MM.1S (cell line): ENCODE data around the gene SPOCK2.

Source experiments
- DNase-seq: peaks from one replicate; pipeline ENCODE4 v3.0.0-alpha.2; 2015
- H2AFZ ChIP-seq: fragments of 300-600 bp; sonication (generic); 2 replicates; pipeline ENCODE4 v1.6.0; 2016; ENCODE audit warnings: antibody characterized with exemption, low read length
- H3F3A ChIP-seq: fragments of 300-600 bp; sonication (generic); 2 replicates; pipeline ENCODE4 v1.6.1; 2016; ENCODE audit warnings: mild to moderate bottlenecking, antibody characterized with exemption, low read length, moderate library complexity, mixed read lengths; ENCODE audit not compliant: insufficient read depth
- H3K27ac ChIP-seq: fragments of 300-600 bp; sonication (generic); 2 replicates; pipeline ENCODE4 v1.5.1; 2016; ENCODE audit warnings: mild to moderate bottlenecking, low read length
- H3K27me3 ChIP-seq: fragments of 300-600 bp; sonication (generic); replicated peaks from 2 replicates; pipeline ENCODE4 v1.6.0; 2016; ENCODE audit warnings: low read length; ENCODE audit not compliant: insufficient read depth
- H3K36me3 ChIP-seq: fragments of 300-600 bp; sonication (generic); replicated peaks from 2 replicates; pipeline ENCODE4 v1.6.1; 2016; ENCODE audit warnings: mild to moderate bottlenecking, low read length, mixed read lengths; ENCODE audit not compliant: insufficient read depth
- H3K4me1 ChIP-seq: fragments of 300-600 bp; sonication (generic); 2 replicates; pipeline ENCODE4 v1.6.1; 2016; ENCODE audit warnings: low read length, mixed read lengths
- H3K4me2 ChIP-seq: fragments of 300-600 bp; sonication (generic); 2 replicates; pipeline ENCODE4 v1.6.0; 2016; ENCODE audit warnings: low read depth, low read length
- H3K4me3 ChIP-seq: fragments of 300-600 bp; sonication (generic); 2 replicates; pipeline ENCODE4 v1.5.1; 2016; ENCODE audit warnings: low read length, mixed read lengths
- H3K79me2 ChIP-seq: fragments of 300-600 bp; sonication (generic); 2 replicates; pipeline ENCODE4 v1.6.1; 2016; ENCODE audit warnings: mixed run types, low read length, mixed read lengths
- H3K9ac ChIP-seq: fragments of 300-600 bp; sonication (generic); 2 replicates; pipeline ENCODE4 v1.6.1; 2016; ENCODE audit warnings: low read length, mixed read lengths
- H3K9me2 ChIP-seq: fragments of 300-600 bp; sonication (generic); replicated peaks from 2 replicates; pipeline ENCODE4 v1.6.1; 2016; ENCODE audit warnings: mild to moderate bottlenecking, low read length, mixed read lengths; ENCODE audit not compliant: insufficient read depth
- H3K9me3 ChIP-seq: fragments of 300-600 bp; sonication (generic); replicated peaks from 2 replicates; pipeline ENCODE4 v1.6.1; 2016; ENCODE audit warnings: mild to moderate bottlenecking, low read length, mixed read lengths; ENCODE audit not compliant: insufficient read depth
- H4K20me1 ChIP-seq: fragments of 300-600 bp; sonication (generic); 2 replicates; pipeline ENCODE4 v1.6.1; 2016; ENCODE audit warnings: mild to moderate bottlenecking, low read length, moderate library complexity, mixed read lengths; ENCODE audit not compliant: insufficient read depth
- EZH2 ChIP-seq: fragments of 300-600 bp; sonication (generic); optimal IDR thresholded peaks from 2 replicates; pipeline ENCODE3; 2017; ENCODE audit warnings: low read depth, mild to moderate bottlenecking, antibody characterized with exemption, low read length, mixed read lengths
- EZH2phosphoT487 ChIP-seq: fragments of 300-600 bp; sonication (generic); IDR thresholded peaks from 2 replicates; pipeline ENCODE4 v1.6.1; 2018; ENCODE audit warnings: antibody characterized with exemption, low read length
- TF ChIP-seq, protein P1 (sequence below): fragments of 300-600 bp; sonication (generic); IDR thresholded peaks from 2 replicates; pipeline ENCODE4 v1.5.1; 2016; ENCODE audit warnings: antibody characterized with exemption, low read length, mixed read lengths

SPOCK2 gene

DNA sequence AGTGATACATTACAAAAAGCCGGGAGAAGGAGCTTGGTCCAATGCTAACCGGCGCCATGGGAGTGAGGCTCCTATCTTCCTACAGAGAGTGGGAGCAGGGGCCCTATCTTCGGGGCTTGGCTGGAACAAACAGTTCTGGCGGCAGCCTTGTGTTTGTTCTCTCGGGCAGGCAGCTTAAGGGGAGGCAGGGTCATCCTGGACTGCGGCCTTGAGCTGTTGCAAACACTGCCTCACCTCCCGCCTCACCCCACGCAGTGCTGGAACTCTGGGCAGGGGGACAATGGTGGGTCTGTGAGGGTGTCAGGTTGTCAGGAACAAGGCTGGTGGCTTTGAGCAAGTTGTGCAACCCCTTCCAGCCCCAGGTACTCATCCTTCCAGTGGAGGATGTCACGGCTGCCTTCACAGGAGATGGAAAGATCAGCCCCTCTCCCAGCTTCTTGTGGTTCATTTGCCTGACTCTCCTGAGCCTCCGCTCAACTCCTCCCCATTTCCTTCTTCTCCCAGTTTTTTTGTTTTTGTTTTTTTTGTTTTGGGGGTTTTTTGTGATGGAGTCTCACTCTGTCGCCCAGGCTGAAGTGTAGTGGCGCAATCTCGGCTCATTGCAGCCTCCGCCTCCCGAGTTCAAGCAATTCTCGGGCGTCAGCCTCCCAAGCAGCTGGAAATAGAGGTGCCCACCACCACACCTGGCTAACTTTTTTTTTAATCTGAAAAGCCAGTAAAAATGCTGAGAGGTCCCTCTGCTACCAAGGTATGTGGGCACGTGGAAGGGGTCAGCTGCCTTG, 57.4 kb downstream of the SPOCK2 start:
- H3K27ac ChIP-seq = no peak overlapping the region
- TF ChIP-seq EZH2phosphoT487 (no peak), EZH2 (no peak)
- TF ChIP-seq, protein P1, sequence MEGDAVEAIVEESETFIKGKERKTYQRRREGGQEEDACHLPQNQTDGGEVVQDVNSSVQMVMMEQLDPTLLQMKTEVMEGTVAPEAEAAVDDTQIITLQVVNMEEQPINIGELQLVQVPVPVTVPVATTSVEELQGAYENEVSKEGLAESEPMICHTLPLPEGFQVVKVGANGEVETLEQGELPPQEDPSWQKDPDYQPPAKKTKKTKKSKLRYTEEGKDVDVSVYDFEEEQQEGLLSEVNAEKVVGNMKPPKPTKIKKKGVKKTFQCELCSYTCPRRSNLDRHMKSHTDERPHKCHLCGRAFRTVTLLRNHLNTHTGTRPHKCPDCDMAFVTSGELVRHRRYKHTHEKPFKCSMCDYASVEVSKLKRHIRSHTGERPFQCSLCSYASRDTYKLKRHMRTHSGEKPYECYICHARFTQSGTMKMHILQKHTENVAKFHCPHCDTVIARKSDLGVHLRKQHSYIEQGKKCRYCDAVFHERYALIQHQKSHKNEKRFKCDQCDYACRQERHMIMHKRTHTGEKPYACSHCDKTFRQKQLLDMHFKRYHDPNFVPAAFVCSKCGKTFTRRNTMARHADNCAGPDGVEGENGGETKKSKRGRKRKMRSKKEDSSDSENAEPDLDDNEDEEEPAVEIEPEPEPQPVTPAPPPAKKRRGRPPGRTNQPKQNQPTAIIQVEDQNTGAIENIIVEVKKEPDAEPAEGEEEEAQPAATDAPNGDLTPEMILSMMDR = no peak
- H3K9ac ChIP-seq = no peak overlapping the region
- H3K4me3 ChIP-seq = no peak overlapping the region
- no peaks in the 10 kb centered on the region for H3K4me1 ChIP-seq
- no peaks in the 10 kb centered on the region for H3F3A ChIP-seq
- H3K9me2 ChIP-seq = no peaks in the 10 kb centered on the region
- no peak for DNase-seq
- H3K27me3 ChIP-seq = no peaks in the 10 kb centered on the region
- no peak overlapping the region for H2AFZ ChIP-seq
- no peaks in the 10 kb centered on the region for H3K79me2 ChIP-seq
- H4K20me1 ChIP-seq = no peaks in the 10 kb centered on the region
- H3K36me3 ChIP-seq = no peaks in the 10 kb centered on the region
- H3K4me2 ChIP-seq = no peak overlapping the region
- H3K9me3 ChIP-seq = no peaks in the 10 kb centered on the region

DNA sequence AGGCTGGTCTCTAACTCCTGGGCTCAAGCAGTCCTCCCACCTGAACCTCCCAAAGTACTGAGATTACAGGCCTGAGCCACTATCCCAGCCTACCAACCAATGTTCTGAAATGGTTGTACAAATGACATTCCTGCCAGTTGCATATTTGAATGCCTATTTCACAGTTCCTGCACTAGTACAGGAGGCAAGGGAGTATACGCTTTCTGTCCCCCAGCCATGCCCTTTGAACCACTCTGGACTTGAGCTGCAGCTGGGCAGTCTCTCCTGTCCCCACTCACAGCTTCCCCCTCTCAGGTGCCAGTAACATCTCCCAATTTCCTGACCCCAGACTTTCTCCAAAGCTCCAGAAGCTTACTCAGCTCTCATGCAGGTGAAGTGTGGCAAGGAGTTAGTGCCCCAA, 58.9 kb downstream of the SPOCK2 start:
- H3K4me3 ChIP-seq = no peak overlapping the region
- H3K27me3 ChIP-seq = no peaks in the 10 kb centered on the region
- TF ChIP-seq, protein P1 = no peak
- TF ChIP-seq EZH2 (no peak), EZH2phosphoT487 (no peak)
- H3F3A ChIP-seq = no peaks in the 10 kb centered on the region
- H3K9me2 ChIP-seq = no peaks in the 10 kb centered on the region
- no peaks in the 10 kb centered on the region for H3K4me1 ChIP-seq
- H3K79me2 ChIP-seq = no peaks in the 10 kb centered on the region
- H4K20me1 ChIP-seq = no peaks in the 10 kb centered on the region
- no peaks in the 10 kb centered on the region for H3K9me3 ChIP-seq
- no peak overlapping the region for H3K4me2 ChIP-seq
- no peak overlapping the region for H3K27ac ChIP-seq
- no peak overlapping the region for H3K9ac ChIP-seq
- DNase-seq = no peak
- no peaks in the 10 kb centered on the region for H3K36me3 ChIP-seq
- H2AFZ ChIP-seq = no peak overlapping the region

DNA sequence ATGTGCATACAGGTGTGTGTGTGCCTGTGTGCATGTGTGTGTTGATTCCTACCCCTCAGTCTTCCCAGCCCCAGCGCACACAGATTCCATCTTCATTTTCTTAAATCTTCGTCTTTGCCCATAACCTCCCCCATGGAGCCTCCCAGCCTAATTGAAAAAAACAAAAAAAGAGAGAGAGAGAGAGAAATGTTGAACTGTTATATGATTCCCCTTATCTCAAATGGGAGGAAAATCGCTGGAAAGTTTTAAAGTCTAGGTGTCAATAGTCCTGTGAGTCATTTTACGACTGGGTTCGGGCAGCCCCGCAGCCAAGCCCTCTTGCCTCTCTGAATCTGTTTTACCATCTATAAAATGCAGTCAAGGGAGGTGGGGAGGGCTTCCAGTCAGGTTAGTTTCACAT, 60.9 kb downstream of the SPOCK2 start:
- H3K27me3 ChIP-seq = no peaks in the 10 kb centered on the region
- no peaks in the 10 kb centered on the region for H3K9me2 ChIP-seq
- no peak overlapping the region for H3K27ac ChIP-seq
- no peak overlapping the region for H3K9ac ChIP-seq
- TF ChIP-seq EZH2 (no peak), EZH2phosphoT487 (no peak)
- TF ChIP-seq, protein P1 = no peak
- no peaks in the 10 kb centered on the region for H3K4me1 ChIP-seq
- no peak overlapping the region for H3K4me2 ChIP-seq
- no peaks in the 10 kb centered on the region for H4K20me1 ChIP-seq
- H2AFZ ChIP-seq = no peak overlapping the region
- DNase-seq = no peak
- no peaks in the 10 kb centered on the region for H3K79me2 ChIP-seq
- no peaks in the 10 kb centered on the region for H3K36me3 ChIP-seq
- H3K4me3 ChIP-seq = no peak overlapping the region
- H3F3A ChIP-seq = no peaks in the 10 kb centered on the region
- H3K9me3 ChIP-seq = no peaks in the 10 kb centered on the region
